CD4-positive, alpha-beta T cell treated with Interleukin-1 beta for 1 hour (primary cell): ENCODE results near the gene C12orf56.
"Not testable (repeated sequence)": the region's sequence is repeated elsewhere in the genome, so short reads cannot be mapped to it uniquely, and the experiment has no call there.

Experiments used
- DNase-seq, 2 donors: peaks; one replicate each; pipeline ENCODE4 v3.0.0-alpha.2; 2020 to 2022

C12orf56 gene

DNA sequence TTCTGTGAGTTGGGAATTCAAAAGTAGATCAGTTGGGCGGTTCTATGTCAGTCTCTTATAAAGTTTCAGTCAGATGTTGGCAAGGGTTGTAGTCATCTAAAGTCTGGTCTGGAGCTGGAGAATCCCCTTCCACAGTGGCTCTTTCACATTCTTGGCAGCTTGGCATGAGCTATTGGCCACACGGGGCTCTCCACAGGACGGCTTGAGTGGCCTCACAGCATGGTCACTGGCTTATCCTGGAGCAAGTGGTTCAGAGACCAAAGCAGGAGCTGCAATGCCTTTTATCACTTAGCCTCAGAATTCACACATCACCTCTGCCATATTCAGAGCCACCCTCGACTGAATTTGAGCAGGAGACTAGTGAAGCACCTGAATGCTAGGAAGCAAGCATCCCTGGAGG lies 161.3 kb downstream of the C12orf56 start:
- no peak for DNase-seq

DNA sequence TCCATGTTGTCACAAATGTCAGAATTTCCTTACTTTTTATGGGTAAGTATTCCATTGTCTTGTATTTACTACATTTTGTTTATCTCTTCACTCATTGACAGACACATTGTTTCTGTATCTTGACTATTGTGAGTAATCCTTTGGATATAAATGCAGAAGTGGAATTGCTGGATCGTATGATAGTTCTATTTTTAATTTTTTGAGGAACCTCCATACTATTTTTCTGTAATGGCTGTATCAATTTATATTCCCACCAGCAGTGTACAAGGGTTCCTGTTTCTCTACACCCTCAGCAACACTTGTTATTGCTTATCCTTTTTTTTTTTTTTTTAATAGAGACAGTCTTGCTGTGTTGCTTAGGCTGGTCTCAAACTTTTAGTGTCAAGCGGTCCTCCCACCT lies 164.9 kb downstream of the C12orf56 start:
- DNase-seq = no peak

DNA sequence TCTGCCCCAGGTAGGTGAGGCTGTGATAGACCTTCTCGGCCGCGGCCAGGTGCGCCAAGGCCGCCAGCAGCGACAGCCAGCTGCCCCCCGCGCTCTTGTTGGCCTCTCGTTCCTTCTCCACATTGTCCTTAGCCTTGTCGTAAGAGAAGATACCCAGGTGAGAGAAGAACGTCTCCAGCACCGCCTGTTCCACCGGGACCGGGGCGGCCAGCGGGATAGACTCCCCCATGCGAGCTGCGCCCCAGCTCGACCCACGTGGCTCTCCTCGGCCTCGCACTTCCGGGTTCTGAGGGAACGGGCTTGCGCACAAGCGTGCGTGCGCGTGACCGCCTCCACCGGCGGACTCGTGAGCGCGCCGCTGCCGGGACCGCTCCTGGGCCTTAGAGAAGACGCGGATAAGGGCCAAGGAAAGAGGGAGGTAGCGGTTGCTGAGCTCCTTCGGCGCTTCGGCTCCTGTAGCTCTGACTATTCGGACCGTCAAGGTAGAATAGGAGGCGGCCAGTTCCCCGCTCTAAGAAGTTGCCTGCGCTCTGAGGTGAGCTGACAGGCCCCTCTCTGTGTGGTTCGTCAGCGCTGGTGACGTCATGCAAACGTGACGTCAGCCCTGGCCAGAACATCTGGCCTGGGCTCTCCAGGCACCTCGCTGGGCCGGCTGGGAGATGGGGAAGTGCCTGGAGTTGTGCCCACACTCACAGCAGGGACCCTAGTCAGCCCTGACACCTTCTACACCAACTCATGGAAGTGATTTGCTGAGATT lies 168.4 kb downstream of the C12orf56 start, which contains the start of gene KICS2:
TSS of gene KICS2 (minus strand) at position 288 of the 757 bp plus-strand sequence. CDS start at position 229, 59 bp downstream.
- peak; percentile 90 to 92 for DNase-seq

DNA sequence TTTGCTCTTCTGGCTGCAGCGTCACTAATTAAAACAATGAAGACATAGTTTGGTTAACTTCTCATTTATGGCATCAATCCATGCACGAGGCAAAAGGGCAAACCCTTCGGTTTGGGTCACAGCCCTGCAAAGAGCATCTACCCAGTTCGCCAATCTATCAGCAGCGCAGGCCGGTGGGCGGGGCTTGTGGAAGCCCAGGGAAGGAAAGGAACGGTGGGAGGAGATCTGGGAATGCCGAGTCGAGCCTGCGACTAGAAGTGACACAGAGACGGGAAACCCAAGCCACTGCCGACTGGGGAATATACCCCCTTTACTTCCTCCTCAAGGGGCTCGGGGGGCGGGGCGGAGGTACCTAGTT lies 168.9 kb downstream of the C12orf56 start:
- peak; percentile 56 to 57 for DNase-seq

DNA sequence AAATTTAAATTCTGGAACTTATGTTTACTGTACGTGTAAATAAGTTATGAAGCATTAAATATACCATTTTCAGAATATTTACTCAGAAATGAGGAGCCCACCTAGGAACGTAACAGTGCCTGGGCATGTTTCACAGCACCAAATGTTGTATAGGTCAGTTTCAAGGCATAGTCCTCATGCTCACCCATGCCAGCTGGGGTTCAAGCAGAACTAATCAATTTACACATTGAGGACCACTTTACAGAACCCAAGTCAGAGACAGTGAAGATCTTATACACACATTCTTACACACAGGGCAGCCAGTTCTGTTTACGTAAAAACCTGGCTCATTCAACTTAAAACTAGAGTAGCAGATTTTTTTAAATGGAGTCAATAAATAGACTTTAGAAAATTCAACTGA lies 170.5 kb downstream of the C12orf56 start:
- DNase-seq = no peak

DNA sequence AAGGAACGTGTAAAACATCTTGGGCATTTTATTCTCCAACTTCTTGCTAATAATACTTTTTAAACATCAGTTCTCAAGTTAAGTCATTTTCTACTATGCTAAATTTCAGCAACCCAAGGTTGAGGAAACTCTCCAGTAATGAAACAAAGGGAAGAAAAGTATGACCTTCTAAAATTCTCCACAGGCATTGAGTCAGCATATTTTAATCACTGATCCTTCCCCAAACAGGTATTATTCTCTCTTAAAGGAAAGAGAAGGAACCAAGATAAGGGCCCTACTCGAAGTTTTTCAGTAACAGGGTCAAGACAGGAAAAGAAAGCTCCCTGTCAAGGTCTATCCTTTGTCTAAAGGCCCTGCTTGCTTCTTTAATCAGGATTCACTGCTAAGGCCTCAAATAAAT lies 171.4 kb downstream of the C12orf56 start:
- DNase-seq = no peak

DNA sequence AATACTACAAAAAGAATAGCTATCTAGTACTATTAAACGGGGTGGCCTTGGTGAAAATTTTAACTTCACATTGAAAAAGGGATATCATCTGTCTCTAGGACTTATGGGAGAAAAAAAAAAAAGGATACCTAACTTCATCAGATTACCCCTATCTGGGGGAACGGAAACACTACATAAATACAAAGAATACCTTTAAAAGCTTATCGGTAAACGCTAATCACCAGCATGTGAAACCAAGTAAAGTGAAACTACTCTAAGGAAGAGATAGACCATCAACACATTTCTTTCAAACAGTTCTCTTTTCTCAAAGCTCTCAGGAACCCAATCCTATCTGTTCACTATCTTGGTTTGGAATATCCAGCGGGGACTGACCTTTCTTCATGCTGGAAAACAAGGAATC lies 172.0 kb downstream of the C12orf56 start:
- peak in 1 of 2 donors; percentile 9 for DNase-seq

DNA sequence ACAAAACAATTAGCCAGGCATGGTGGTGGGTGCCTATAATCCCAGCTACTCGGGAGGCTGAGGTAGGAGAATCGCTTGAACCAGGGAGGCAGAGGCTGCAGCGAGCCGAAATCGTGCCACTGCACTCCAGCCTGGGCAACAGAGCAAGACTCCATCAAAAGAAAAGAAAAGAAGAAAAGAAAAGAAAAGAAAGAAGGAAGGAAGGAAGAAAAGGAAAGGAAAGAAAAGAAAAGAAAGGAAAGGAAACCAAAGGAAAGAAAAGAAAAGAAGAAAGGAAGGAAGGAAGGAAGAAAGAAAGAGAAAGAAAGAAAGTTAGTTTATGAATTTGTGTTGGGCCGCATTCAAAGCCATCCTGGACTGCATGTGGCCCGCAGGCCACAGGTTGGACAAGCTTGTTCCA lies 172.9 kb downstream of the C12orf56 start:
- not testable (repeated sequence) for DNase-seq

DNA sequence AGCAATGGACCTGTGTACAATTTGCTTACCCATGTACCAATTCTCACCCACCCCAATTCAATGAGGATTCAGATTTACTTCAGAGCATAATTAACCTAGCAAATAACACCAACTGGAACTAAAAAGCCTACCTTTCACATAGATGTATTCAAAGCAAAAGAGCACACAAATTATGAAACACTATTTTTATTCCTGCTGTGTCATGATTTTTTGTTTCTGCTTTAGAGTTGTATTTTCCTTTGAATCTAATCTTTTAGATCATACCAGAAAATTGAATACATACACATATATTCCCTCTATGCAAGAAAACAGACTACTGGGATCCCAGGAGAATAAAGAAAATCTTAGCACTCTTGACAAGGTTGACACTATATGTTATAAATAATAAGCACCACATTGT lies 174.3 kb downstream of the C12orf56 start:
- DNase-seq = no peak
